HG02973 (cell line): ENCODE measurements around the gene LHX8.
"Not testable (repeated sequence)": the region's sequence is repeated elsewhere in the genome, so short reads cannot be mapped to it uniquely, and the experiment has no call there.

Source experiments
- ATAC-seq: cut with Tn5 transposase; IDR thresholded peaks from one replicate; pipeline ENCODE4 v1.9.1; 2021; ENCODE audit warnings: moderate library complexity; ENCODE audit not compliant: unreplicated experiment

The LHX8 gene

DNA sequence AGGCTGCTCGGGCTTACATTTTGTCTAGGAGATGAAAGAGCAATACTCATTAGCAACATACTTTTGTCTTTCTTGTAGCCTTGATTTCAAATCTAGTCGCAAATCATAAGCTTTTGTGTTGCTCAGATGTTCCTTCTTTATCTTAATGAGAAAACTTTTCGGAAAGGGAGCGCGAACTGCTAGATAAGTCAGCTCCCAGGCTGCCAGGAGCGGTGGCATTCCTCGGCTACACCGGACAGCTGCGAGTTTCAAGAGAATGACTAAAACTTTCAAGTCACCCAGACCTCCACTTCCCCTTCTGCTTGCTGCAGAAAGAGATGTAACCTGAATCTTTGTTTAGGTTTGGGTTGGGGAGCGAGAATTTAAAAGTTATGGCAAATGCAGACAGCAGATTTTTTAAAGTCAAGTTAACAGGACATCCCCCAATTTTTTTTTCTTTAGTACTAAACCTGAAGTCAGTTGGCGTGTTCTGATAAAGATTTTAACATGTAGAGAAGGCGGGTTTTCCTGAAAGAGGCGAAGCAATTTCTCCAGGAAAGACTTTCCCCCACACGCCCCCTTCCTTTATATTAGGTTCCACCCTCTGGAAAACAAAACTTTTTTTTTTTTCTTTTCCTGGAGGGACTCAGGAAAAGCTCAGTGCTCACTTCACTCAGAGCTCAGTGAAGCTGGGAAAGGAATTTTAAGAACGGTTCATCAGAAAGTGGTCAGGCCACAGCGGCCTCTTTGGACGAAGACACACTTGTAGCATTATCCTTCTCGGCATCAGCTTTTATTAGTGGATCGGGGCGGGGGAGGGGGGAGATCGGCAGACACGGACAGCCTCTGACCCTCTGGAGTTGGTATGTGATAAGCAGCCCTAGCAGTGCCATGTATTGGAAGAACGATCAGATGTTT lies at the start of gene LHX8:
LHX8 (plus strand) TSS at position 639 of the 897 bp plus-strand sequence. CDS start 2,227 bp downstream, outside the sequence.
- no peak for ATAC-seq

DNA sequence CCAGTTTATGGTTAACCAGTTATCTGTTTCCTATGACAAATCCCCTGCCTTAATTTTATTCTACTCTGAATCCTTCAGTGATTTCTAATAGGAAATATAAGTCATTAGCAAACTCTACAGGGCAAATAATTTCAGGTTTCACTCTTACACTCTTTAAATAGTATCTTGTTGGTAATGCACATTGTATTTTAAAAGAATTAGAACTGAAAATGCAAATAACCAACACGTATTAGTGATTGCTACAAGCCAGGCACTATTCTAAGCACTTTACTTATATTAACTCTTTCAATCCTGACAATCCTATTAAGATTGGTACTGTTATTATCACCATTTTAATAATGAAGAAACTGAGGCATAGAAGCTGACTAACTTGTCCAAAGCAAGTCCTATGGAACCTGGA lies 48.3 kb upstream of the LHX8 start:
- no peak for ATAC-seq

DNA sequence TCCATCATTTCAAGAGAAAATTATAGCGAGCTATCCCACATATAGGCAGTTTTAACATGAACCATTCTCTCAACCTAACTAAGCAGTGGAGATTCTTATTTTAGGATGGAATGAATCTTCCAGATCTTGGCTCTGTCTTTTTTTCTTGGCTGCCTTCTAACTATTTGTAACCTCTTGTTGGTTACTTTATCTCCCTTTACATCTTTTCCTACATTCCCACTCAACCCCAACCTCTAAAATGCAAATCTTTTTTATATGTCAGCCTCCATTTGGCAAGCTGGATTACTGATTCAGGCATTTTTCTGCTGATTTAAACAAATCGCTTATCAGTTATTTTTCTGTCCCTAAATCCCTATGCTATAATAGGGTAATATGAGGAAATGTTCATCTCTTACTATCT lies 46.9 kb upstream of the LHX8 start:
- no peak for ATAC-seq

DNA sequence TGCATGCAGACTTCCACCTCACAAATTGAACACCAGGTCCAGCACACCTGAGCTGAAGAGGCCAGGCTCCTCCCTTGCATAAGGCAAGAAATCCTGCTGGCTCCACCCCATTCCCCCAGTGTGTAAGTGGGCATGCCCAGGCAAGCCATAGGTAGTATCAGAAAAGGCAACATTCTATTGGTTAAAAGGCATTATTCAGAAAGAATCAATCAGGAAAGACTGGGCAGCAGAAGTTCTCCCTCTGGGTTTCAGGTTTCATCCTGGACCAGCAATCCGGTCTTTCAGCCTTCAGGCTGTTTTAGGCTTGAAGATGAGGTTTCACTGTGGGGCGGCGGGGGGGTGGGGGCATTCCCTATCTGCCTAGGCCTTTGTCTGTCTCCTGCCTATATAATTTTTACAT lies 42.0 kb upstream of the LHX8 start:
- no peak for ATAC-seq

DNA sequence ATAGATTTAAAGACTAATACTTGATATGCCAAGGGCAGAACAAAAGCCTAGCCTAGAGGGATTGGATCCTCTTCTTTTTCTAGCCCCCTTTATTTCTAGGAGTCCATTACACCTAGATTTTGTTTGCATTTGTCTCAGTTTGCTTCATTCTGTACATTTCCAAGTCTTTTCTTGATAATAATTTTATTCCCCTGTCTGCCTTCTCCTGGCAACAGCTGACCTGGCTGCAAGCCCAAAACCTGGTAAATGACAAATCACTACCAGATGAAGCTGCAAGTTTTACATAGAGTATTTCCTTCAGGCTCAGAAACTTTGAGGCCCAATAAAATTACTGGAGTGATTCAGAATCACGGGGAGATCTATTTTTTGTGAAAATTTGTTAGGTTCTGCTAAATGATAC lies 36.5 kb upstream of the LHX8 start:
- ATAC-seq, result no peak

DNA sequence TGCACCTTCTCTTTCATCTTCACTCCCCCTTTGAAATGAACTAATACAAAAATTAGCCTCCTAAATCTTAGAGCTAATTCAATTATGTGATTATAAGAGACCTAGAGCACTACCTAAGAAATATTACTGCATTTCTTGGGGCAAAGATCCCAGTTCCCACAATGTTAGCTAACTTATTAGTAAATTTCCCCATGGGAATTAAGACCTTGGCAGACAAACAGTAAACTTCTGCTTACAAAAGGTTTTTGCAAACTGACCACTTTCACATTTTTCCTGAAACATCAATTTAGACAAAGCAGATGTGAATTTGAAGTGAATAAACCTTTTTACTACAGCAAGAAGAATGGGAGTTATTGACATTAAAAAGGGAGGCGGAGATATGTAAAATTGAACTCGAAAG lies 34.6 kb upstream of the LHX8 start:
- no peak for ATAC-seq

DNA sequence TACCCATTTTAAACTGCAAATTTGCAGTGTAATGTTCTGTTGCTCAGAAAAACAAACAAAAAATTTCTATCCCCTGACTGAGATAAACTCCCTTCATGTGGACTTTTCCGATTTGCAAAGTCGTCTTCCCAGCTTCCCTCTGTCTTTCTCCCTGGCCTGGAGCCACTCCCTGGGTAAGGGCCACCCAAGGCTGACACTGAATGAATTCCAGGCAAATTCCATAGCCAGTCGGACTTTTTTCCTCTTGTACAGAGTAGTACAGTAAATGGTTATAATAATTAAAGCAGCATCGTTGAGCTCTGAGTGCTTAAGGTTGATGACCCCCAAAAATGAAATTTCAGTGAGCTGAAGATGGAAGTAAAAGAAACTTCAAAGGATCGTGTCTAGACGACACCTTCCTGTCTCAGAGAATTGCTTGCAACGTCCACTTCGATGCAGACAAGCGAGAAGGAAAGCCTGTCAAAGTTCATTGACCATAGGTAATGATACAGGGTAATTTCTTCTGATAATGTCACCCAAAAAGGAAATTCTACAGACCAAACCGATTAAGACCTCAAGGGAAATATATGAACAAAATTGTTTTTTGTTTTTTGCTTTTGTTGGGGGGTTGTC lies 33.6 kb upstream of the LHX8 start:
- no peak for ATAC-seq

DNA sequence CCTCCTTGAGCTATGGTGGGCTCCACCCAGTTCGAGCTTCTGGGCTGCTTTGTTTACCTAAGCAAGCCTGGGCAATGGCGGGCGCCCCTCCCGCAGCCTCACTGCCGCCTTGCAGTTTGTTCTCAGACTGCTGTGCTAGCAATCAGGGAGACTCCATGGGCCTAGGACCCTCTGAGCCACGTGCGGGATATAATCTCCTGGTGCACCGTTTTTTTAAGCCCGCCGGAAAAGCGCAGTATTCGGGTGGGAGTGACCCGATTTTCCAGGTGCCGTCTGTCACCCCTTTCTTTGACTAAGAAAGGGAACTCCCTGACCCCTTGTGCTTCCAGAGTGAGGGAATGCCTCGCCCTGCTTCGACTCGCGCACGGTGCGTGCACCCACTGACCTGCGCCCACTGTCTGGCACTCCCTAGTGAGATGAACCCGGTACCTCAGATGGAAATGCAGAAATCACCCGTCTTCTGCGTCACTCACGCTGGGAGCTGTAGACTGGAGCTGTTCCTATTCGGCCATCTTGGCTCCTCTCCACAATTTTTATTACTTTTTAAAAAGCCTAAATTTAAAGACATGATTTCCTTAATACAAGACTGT lies 21.7 kb upstream of the LHX8 start:
- ATAC-seq, result not testable (repeated sequence)

DNA sequence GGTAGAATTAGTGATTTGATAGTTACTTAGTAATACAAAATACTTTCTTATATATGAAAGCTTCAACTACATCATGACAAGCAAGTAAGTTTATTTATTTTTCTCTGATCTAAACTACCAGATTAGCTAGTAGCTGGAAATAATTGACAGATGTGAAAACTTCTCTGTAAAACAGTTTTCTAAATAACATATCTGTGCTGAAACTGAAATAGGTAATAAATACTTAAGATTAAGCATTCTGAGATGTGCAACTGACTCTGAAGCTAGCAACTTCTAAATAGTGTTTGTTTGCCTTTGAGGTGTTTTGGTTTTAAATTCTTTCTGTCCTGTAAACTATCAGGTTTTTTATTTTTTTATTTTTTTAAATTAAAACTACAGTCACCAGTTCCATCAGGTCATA lies 18.5 kb upstream of the LHX8 start:
- peak; percentile 56 for ATAC-seq

DNA sequence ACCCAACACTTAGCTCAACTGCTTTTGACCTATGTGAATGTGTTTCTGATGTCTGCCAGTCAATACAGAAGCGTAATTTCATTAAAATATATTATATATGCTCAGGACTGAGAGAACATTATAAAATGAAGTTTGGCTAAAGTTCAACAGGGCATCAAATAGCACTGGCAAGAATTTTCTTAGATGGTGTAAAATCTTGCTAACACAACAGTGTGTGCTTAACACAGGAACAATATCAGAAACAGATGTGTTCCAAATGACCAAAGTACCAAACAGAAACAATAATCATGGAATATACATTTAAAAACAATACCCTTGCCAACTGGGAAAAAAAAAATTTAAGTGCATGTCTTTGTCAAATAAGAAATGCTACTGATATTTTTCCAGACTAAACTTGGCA lies 10.4 kb upstream of the LHX8 start:
- no peak for ATAC-seq

DNA sequence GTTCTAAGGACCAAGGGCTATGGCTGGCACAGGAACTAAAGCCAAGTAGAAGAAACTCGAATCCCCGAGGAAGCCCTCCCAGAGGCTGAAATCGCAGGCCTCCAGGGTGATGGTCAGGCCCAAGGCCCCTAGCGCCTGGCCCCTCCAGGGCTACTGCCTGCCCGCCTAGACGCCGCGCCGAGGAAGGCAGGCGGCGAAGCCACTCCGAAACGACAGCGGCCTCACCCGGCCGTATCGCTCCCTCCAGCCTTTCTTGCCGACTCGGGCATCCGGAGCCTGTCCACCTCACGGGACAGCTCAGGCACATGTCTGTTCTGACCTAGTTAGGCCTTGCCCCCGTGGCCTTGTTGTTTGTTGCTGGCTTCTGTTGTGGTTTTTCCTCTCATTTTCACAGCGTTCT lies 9.7 kb upstream of the LHX8 start:
- ATAC-seq, result no peak

DNA sequence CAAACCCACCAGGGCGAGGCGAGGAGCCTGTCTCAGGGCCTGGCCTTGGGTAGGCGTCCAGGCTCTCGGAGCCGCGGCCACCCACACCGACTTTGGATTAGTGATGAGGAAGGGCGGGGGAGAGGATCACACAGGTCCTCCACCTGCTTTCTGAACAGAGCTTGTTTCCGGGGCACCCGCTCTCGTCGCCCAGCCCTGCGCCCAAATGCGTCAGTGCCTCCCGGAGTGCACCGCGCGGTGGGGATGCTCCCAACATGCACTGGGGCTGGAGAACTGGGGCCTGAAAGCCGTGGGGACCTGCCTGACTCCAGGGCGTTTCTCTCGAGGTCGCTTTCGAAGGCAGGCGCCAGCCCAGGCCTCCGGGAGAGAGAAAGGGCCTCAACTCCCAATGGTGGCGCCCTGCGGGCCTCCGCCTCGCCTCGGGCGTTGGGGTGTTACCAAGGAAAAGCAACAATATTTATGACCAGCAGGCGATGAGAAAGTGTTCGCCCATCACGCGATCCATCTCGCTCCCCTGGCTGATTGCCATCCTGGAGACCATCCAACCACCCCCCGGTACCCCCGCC lies 8.9 kb upstream of the LHX8 start:
- no peak for ATAC-seq

DNA sequence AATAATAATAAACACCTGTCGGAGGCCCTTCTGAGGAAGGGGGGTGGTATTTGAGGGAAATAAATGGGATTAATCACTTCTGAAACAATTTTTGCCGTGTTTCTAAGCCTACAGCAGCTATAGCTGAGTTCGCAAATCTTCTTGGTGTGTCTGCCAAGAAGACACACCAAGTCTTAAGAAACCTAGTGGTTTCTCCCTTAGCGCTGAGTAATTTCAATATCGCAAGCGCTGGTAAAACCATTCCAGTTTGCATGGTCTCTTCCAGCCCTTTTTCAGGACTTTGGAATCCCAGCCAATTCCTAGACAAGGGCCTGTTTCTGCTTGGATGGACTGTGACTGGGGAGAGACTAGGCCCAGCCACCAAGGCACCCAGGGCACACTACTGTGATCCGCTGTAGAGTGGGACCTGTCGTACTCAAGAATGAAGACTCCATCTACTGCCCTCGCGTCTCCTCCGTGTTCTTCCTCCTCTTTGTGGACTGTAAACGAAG lies 7.5 kb upstream of the LHX8 start:
- ATAC-seq, result no peak

DNA sequence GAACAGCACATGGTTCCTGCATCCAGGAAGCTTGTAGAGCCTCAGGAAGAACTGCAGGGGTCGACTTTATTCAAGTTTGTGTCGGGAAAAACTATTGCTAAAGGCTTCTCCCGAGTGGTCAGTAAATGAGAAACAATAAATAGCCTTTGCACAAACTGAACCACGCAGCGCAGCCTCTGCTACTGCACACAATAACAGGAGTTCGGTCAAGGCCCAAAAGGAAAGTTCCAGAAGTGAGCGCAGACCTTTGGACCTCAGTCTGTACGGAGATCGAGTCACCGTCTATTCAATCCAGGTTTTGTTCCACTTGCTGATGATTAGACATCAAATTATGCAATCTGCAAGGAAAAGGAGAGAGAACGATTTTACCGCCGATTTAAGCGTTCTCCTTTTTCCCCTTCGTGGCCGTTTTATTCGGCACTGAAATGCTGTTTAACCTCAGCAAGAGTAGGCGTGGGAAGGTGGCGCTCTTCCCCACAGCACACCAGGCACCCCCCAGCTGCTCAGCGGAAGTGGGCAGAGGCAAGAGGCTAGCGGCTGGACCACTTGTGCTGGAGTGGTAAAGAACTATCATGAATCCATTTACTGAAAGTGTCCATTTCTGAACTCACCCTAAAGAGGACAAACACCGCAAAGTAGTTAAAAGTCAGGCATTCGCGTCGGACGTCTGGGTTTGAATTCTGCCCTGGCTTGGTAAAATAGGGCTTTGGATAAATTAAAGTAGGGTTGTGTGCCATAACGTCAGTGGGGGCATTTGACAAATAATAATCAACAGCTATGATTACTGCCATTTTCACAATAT lies 6.1 kb upstream of the LHX8 start:
- ATAC-seq, result no peak

DNA sequence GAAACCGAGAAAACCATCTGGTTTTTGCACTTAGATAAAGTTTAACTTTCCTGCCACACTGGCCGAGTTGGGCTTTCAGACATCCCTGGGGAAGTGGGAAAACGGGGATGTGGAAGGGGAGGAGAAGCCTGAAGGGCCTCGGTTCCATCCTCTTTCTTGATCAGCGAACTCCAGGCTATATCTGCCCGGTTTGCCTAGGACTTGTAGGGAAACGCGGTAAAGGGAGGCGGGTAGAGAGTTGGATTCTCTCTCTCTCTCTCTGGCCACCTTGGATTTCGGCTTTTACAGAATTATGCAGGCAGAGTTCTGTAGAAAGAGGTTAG lies 4.6 kb upstream of the LHX8 start:
- ATAC-seq, result no peak

DNA sequence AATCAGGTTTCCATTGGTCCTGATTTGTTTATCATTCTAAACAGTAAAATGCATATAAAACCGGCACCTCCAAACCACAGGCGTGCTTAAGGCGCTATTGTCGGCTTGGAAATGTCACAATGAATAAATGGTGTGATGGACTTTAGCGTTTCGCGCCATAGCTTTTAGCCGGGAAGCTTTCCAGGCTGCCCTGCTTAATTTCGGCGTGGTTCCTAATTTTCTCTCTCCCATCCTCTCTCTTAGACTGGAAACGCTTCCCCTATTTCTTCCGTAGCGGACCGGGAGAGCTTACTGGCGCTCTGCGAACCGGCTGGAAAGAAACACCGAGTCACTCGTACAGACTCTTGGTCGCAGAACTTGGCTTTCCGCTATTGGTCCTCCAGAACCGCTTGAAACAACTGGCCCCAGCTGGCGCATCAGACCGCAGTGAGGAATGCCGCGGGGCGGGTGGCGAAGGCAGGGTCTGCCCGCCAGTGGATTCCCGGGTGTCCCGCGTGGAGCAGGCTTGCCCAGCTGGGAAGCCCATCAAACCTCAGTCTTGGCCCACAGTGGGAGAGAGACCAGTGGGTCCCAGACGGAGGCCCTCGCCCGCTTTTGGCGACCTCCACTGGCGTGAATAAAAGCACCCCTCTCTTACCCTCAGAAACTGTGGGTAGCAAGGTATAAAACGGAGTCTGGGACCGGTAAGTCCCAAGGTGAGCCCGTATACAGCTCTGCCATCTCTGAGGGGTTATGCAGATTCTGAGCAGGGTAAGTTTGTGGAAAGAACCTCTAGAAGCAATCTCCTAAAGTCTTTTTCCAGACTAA lies 4.0 kb upstream of the LHX8 start:
- ATAC-seq, result no peak

DNA sequence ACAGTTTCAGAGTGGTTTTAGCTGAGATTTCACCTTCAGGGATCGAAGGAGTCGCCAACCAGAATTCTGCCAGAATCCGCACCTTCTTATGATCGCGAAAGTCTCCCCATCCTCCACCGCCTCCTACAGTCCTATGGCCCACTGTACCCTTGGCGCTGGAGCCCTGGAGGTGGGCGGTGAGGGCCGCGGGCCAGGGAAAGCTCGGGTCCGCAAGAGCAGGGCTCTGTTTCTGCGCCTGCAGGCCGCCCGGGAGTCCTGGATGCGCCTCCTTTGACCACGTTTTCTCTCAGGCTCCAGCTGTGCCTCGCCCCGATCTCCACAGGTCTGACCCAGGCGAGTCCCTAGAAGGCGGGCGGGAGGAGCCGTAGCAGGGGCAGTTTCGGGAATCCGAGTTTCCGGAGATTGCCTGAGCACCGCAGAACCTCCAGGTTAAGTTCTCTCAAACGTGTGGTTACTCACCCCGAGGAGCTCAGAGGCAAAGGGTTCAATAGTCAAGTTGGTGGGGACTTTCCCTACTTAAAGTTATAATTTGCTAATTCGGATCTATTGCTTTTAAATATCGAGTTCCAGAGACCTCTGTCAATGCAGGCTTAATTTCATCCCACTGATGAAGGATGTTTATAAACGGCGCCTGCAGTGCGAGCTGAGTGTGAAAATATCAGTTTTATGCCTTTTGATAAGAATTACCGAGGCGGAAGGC lies 3.2 kb upstream of the LHX8 start:
- no peak for ATAC-seq

DNA sequence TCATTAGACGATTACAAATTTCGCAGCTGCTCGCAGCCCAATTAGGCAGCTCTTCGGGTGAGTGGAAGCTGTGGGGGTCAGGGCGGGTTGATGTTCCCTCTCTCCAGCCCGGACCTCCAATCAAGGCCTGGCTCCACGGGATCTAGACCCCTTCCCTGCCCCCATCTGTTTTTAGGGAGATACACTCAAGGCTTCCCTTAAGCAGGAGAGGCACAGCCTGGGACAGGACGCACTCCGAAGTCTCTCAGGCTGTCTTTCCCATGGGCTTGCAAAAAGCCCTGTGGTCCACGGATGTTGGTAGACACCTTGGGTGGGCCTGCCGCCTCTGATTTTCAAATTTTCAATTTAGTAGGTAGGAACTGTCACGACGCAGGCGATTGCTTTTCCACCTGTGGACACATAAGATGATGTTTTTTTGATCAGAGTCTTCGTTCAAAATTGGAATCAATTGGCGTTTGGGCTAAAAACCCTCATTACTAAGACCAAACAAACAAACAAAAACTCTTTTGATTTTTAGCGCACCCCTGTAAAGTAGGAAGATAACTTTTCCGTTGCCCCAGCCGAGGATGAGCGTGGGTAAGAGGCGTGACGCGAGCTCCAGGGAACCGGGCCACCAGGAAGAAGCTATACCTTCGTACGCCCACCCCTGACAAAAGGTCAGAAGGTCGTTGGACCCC lies 2.5 kb upstream of the LHX8 start:
- no peak for ATAC-seq

DNA sequence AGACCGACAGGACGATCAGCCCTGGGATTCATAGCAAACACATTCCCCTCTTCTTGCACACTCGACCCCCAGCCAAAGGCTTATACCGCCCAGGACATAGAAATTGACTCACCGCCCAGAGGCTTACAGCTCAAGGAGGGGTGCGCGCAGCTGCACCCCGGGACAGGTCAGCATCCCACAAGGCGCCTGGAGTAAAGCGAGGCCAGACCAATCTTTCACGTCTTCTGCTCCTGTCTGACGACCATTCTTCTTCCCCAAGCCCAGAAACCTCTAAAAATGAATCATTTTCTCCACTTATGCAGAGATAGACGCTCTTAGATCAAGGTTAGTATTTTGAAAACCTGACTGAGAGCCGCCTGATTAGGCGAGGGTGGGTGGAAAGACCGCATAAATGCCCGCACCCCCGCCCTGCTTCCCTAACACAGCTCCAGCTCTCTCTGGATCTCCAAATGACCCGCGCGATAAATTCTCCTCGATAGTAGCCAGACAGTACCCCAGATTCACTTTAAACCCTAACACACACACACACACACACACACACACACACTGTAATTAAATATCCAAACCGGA lies 1.9 kb upstream of the LHX8 start:
- ATAC-seq, result no peak
